HPDE6-E6E7 (cell line): ENCODE results near the gene ADAD1.

ENCODE experiments used
- DNase-seq: peaks from one replicate; pipeline ENCODE4 v3.0.0; 2011; ENCODE audit warnings: missing footprints; ENCODE audit errors: extremely low spot score

ADAD1 gene

DNA sequence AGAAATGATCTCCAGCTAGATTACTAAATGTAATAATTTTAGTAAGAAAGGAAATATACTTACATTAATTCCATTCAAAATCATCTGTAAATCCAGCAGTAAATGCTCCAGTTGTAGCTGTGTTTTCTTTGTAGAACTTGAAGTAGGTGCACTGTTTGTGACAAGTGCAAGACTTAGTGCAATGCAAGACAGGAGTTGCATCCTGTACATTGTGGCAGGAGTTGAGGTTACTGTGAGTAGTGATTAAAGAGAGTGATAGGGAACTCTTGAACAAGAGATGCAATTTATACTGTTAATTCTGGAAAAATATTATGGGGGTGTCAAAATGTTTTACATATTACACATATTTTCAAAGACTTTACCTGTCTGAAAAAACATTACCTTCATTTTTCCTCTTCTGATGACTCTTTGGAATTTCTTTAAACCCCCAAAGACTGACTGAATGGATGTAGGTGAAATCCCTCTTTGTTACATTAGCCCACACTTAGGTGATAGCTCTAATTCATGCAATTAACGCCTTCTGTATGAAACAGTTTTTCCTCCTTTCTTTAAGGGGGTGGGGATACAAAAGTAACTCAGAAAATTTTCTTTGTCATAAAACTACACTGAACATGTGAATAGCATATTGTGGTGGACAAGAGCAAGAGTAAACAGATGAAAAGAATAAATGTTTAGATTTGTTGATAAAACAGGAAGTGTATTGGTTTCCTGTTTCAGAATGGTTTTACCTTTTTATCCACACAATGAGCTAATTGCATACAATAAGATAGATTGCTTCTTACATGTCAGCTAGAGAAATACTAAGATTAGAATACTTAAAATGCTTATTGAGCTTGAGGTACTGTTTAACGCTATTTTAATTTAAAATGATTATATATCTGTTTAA is 77.7 kb downstream of the ADAD1 start, which contains the start of gene IL2:
Gene IL2 (minus strand): TSS at position 495 of the 886 bp plus-strand sequence. CDS start 285 bp downstream, at position 210.
- DNase-seq: no peak

- DNase-seq: peak; percentile 31
These were observed 79.8 kb downstream of the ADAD1 start for GRCh38 chr4:122458625-122459024.

- DNase-seq: no peak
These were observed 90.6 kb downstream of the ADAD1 start for GRCh38 chr4:122469457-122469856.

GRCh38 chr4:122475233-122475632 is 96.4 kb downstream of the ADAD1 start:
- no peak for DNase-seq

DNA sequence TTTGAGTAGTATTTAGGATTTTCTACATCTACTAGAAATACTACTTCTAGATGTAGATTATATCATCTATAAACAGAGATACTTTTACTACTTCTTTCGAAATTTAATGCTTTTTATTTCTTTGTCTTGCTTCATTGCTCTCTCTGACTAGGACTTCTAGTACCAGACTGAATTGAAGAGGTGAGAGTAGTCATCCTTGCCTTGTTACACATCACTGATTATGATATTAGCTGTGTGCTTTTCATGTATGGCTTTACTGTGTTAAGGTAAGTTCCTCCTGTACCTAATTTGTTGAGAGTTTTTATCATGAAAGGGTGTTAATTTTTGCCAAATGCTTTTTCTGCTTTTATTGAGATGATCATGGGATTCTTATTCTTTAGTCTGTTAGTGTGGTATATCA is 97.3 kb downstream of the ADAD1 start:
- DNase-seq: no peak

- no peak for DNase-seq
These were observed 97.9 kb downstream of the ADAD1 start for GRCh38 chr4:122476745-122477144.
